Neural cell (in vitro differentiated cells): Measurements from ENCODE around the gene PPIL6. TPM values are rescaled to one million over a fixed set of nuclear protein-coding genes. Genes with fewer than 3 reads are reported as not detected.

Source experiments
- H2AFZ ChIP-seq: fragments of 200-600, 300-800 bp; sonication (generic), shearing (Covaris generic); 2 replicates; pipeline ENCODE4 v1.6.0; 2014; ENCODE audit warnings: low read depth, mild to moderate bottlenecking, antibody characterized with exemption, low read length, moderate library complexity
- H3F3A ChIP-seq: fragments of 200-600 bp; shearing (Covaris generic); 2 replicates; pipeline ENCODE4 v1.6.1; 2016; ENCODE audit warnings: mild to moderate bottlenecking, moderate library complexity, mixed read lengths, antibody characterized with exemption, low read length; ENCODE audit not compliant: insufficient read depth, poor library complexity, severe bottlenecking
- H3K27ac ChIP-seq: fragments of 200-600, 300-800 bp; sonication (generic), shearing (Covaris generic); 2 replicates; pipeline ENCODE4 v1.5.1; 2014; ENCODE audit warnings: mild to moderate bottlenecking, low read length, moderate library complexity
- H3K27me3 ChIP-seq: fragments of 300-800, 200-600 bp; sonication (generic), shearing (Covaris generic); 2 replicates; pipeline ENCODE4 v1.6.0; 2014; ENCODE audit warnings: mild to moderate bottlenecking, low read depth, low read length, moderate library complexity; ENCODE audit not compliant: insufficient read depth
- H3K36me3 ChIP-seq: fragments of 300-800, 200-600 bp; sonication (generic), shearing (Covaris generic); 2 replicates; pipeline ENCODE4 v1.5.1; 2014; ENCODE audit warnings: mild to moderate bottlenecking, antibody characterized with exemption, low read length, moderate library complexity; ENCODE audit not compliant: insufficient read depth
- H3K4me2 ChIP-seq: fragments of 300-800, 200-600 bp; sonication (generic), shearing (Covaris generic); 2 replicates; pipeline ENCODE4 v1.6.0; 2014; ENCODE audit warnings: mild to moderate bottlenecking, low read length
- H3K4me3 ChIP-seq: fragments of 300-800, 200-600 bp; sonication (generic), shearing (Covaris generic); 2 replicates; pipeline ENCODE4 v1.5.1; 2014; ENCODE audit warnings: mild to moderate bottlenecking, low read length, moderate library complexity
- H3K79me2 ChIP-seq: fragments of 200-600 bp; shearing (Covaris generic); replicated peaks from 2 replicates; pipeline ENCODE4 v1.6.0; 2014; ENCODE audit warnings: mild to moderate bottlenecking, low read length, moderate library complexity; ENCODE audit not compliant: insufficient read depth
- H3K9ac ChIP-seq: fragments of 300-800, 200-600 bp; sonication (generic), shearing (Covaris generic); 2 replicates; pipeline ENCODE4 v1.6.1; 2016; ENCODE audit warnings: mild to moderate bottlenecking, low read length, mixed read lengths
- H3K9me2 ChIP-seq: fragments of 200-600 bp; shearing (Covaris generic); 2 replicates; pipeline ENCODE4 v1.6.1; 2016; ENCODE audit warnings: mild to moderate bottlenecking, low read length, mixed read lengths; ENCODE audit not compliant: insufficient read depth
- H3K9me3 ChIP-seq: fragments of 200-600, 300-800 bp; sonication (generic), shearing (Covaris generic); 2 replicates; pipeline ENCODE4 v1.6.1; 2016; ENCODE audit warnings: mild to moderate bottlenecking, mixed run types, low read length, moderate library complexity, mixed read lengths
- H4K20me1 ChIP-seq: fragments of 200-600 bp; shearing (Covaris generic); 2 replicates; pipeline ENCODE4 v1.6.1; 2016; ENCODE audit warnings: mild to moderate bottlenecking, mixed run types; ENCODE audit not compliant: insufficient read depth
- CTCF ChIP-seq: fragments of 450-650 bp; IDR thresholded peaks from 2 replicates; pipeline ENCODE4 v1.5.1; 2014; ENCODE audit warnings: antibody characterized with exemption, mild to moderate bottlenecking, moderate library complexity; ENCODE audit not compliant: poor library complexity, severe bottlenecking
- EP300 ChIP-seq: fragments of 450-650 bp; conservative IDR thresholded peaks from 2 replicates; pipeline ENCODE4 v1.6.1; 2014; ENCODE audit warnings: antibody characterized with exemption, mild to moderate bottlenecking, moderate library complexity; ENCODE audit not compliant: poor library complexity, severe bottlenecking
- EZH2 ChIP-seq: fragments of 200-600, 300-800 bp; shearing (Covaris generic), sonication (generic); IDR thresholded peaks from 2 replicates; pipeline ENCODE4 v1.6.1; 2014; ENCODE audit warnings: antibody characterized with exemption, low read length, borderline replicate concordance, mild to moderate bottlenecking; ENCODE audit not compliant: insufficient read depth, poor library complexity, severe bottlenecking
- MXI1 ChIP-seq: fragments of 450-650 bp; conservative IDR thresholded peaks from 2 replicates; pipeline ENCODE4 v1.6.1; 2014; ENCODE audit warnings: antibody characterized with exemption, mild to moderate bottlenecking; ENCODE audit not compliant: poor library complexity, severe bottlenecking
- POLR2AphosphoS5 ChIP-seq: IDR thresholded peaks from 2 replicates; pipeline ENCODE4 v1.6.1; 2012
- RAD21 ChIP-seq: fragments of 450-650 bp; conservative IDR thresholded peaks from 2 replicates; pipeline ENCODE4 v1.6.1; 2014; ENCODE audit warnings: antibody characterized with exemption, mild to moderate bottlenecking, moderate library complexity
- REST ChIP-seq: IDR thresholded peaks from 2 replicates; pipeline ENCODE4 v1.6.1; 2012; ENCODE audit warnings: borderline replicate concordance
- SMC3 ChIP-seq: fragments of 450-650 bp; conservative IDR thresholded peaks from 2 replicates; pipeline ENCODE4 v1.6.1; 2014; ENCODE audit warnings: antibody characterized with exemption, mild to moderate bottlenecking, moderate library complexity; ENCODE audit not compliant: poor library complexity
- TAF1 ChIP-seq: IDR thresholded peaks from 2 replicates; pipeline ENCODE4 v1.6.1; 2012; ENCODE audit warnings: low read depth
- polyA plus RNA-seq: library from polyadenylated mRNA; depleted of rRNA; stranded (reverse); fragments of >200 nt; gene quantifications from 2 replicates; pipeline ENCODE4 v1.2.3, GENCODE V29; 2014

The PPIL6 gene
- polyA plus RNA-seq, 1 donor from 2014 or later: 11.8 TPM

- Histone ChIP-seq H3F3A (no peaks in the 10 kb centered on the region), H3K4me2 (no peak overlapping the region), H3K9me2 (no peaks in the 10 kb centered on the region), H4K20me1 (no peaks in the 10 kb centered on the region), H3K9ac (no peak overlapping the region), H3K36me3 (no peaks in the 10 kb centered on the region), H3K9me3 (no peaks in the 10 kb centered on the region), H3K79me2 (no peaks in the 10 kb centered on the region), H3K27ac (no peak overlapping the region), H2AFZ (no peak overlapping the region), H3K27me3 (no peaks in the 10 kb centered on the region), H3K4me3 (no peak overlapping the region)
- TF ChIP-seq EP300 (no peak), TAF1 (no peak), CTCF (no peak), SMC3 (no peak)
These were observed 79.6 kb downstream of the PPIL6 start for GRCh38 chr6:109360791-109361190.

GRCh38 chr6:109360281-109360680 is 80.1 kb downstream of the PPIL6 start:
- H3K4me2 ChIP-seq: no peak overlapping the region
- H3K4me3 ChIP-seq: no peak overlapping the region
- no peaks in the 10 kb centered on the region for H3F3A ChIP-seq
- H2AFZ ChIP-seq: no peak overlapping the region
- no peak overlapping the region for H3K9ac ChIP-seq
- no peaks in the 10 kb centered on the region for H3K9me2 ChIP-seq
- H3K27me3 ChIP-seq: no peaks in the 10 kb centered on the region
- TF ChIP-seq SMC3: no peak
- TF ChIP-seq RAD21: no peak
- no peaks in the 10 kb centered on the region for H3K79me2 ChIP-seq
- no peaks in the 10 kb centered on the region for H3K36me3 ChIP-seq
- H3K27ac ChIP-seq: no peak overlapping the region
- H4K20me1 ChIP-seq: no peaks in the 10 kb centered on the region
- no peaks in the 10 kb centered on the region for H3K9me3 ChIP-seq

GRCh38 chr6:109359248-109359647 is 81.2 kb downstream of the PPIL6 start:
- H3K9ac ChIP-seq: no peak overlapping the region
- H3K27ac ChIP-seq: no peak overlapping the region
- H4K20me1 ChIP-seq: no peaks in the 10 kb centered on the region
- no peak overlapping the region for H3K4me3 ChIP-seq
- H3K27me3 ChIP-seq: no peaks in the 10 kb centered on the region
- no peaks in the 10 kb centered on the region for H3K9me2 ChIP-seq
- H3K36me3 ChIP-seq: no peaks in the 10 kb centered on the region
- TF ChIP-seq SMC3 (no peak), TAF1 (no peak), CTCF (no peak), RAD21 (no peak), EP300 (no peak), EZH2 (no peak), MXI1 (no peak), REST (no peak), POLR2AphosphoS5 (no peak)
- no peak overlapping the region for H3K4me2 ChIP-seq
- no peaks in the 10 kb centered on the region for H3K79me2 ChIP-seq
- H2AFZ ChIP-seq: no peak overlapping the region
- H3F3A ChIP-seq: no peaks in the 10 kb centered on the region
- H3K9me3 ChIP-seq: no peaks in the 10 kb centered on the region
